Upper lobe of right lung (tissue), 1 donor: ENCODE measurements around the gene JADE2. TPM values are rescaled to one million over a fixed set of nuclear protein-coding genes. Genes with fewer than 3 reads are reported as not detected.
"Not testable (repeated sequence)": the region's sequence is repeated elsewhere in the genome, so short reads cannot be mapped to it uniquely, and the experiment has no call there.

Experiments
- ATAC-seq: fragments of 200-7000 bp; cut with Tn5 transposase; one replicate; pipeline ENCODE4 v1.9.1; 2020; ENCODE audit warnings: mild to moderate bottlenecking, moderate library complexity
- DNase-seq: peaks from one replicate; pipeline ENCODE4 v3.0.0-alpha.2; 2020
- H3K27ac ChIP-seq: fragments of 200-600 bp; one replicate; pipeline ENCODE4 v1.8.0; 2022
- H3K27me3 ChIP-seq: fragments of 200-600 bp; one replicate; pipeline ENCODE4 v1.8.0; 2022; ENCODE audit warnings: mild to moderate bottlenecking
- H3K36me3 ChIP-seq: fragments of 200-600 bp; one replicate; pipeline ENCODE4 v1.8.0; 2022
- H3K4me1 ChIP-seq: fragments of 200-600 bp; one replicate; pipeline ENCODE4 v1.8.0; 2022
- H3K4me3 ChIP-seq: fragments of 200-600 bp; one replicate; pipeline ENCODE4 v1.8.0; 2022; ENCODE audit warnings: mild to moderate bottlenecking
- H3K9me3 ChIP-seq: fragments of 200-600 bp; one replicate; pipeline ENCODE4 v1.8.0; 2022
- CTCF ChIP-seq: fragments of 200-600 bp; IDR thresholded peaks from one replicate; pipeline ENCODE4 v1.8.0; 2022; ENCODE audit warnings: antibody characterized with exemption
- intact Hi-C: fragments of 100-400 bp; cut with DNase I; formaldehyde crosslinking; loops from one replicate; pipeline ENCODE4 v1.11.0; 2022
- total RNA-seq: library from RNA; stranded (reverse); fragmentation: NEBNext Ultra II Directional; extraction: Animal tissue kit (Norgen Biotek cat#: 25700); gene quantifications from one replicate; pipeline ENCODE4 v1.2.1, GENCODE V29; 2021
- donor health status: DM: no; HTN: yes; CAD: no; lungs with severe emphysema.

Gene JADE2
- total RNA-seq, 1 donor from 2014 or later, result 86.7 TPM

DNA sequence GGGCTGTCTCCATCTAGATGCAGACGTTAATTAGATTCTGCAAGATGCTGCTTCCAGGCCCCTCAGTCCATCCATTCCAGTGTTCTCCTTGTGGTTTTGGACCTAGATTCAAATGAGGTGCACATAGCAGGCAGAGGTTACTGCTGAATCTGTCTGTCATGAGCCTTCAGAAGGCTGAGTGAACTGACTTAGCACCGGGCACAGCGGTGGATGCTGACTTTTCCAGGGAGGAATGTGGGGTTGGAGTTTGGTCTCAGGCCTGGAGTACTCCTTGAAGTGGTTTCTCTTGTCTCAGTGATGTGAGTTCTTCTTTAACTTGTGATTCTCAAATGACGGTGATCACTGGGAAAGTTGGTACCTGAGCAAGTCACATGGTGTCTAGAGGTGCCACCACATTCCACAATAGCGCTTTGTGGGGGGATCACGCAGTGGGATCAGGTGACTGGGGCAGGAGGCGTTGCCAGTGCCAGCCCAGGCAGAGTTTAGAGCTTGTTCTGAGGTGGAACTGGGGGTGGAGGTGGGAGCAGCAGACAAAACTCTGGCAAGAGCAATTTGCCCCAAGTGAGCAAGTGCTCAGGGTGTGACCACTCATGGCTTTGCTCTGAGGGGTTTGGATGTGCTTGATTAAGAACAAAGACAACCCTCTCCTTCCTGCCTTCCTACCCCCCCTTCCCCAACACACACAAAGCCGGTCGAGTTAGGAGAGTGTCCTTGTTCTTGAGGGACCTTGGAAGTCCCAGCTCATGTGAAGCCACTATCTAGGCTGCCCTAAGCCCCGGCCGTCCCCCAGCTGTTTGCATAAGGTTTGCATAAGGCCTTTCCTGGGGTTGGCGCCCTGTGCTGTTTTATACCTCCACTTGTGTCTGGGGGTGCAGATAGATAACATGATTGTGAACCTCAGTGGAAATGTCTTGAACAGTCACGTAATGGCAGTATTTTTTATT lies 25.1 kb downstream of the JADE2 start:
- Histone ChIP-seq H3K27ac (peak overlapping the region; percentile 6), H3K4me1 (peaks cover 50% of the 10 kb centered on the region), H3K27me3 (no peaks in the 10 kb centered on the region), H3K4me3 (no peak overlapping the region), H3K9me3 (no peaks in the 10 kb centered on the region), H3K36me3 (peaks cover 54% of the 10 kb centered on the region)
- TF ChIP-seq CTCF, result no peak
- intact Hi-C loops, result no loop called here
- DNase-seq (no peak), ATAC-seq (no peak)

DNA sequence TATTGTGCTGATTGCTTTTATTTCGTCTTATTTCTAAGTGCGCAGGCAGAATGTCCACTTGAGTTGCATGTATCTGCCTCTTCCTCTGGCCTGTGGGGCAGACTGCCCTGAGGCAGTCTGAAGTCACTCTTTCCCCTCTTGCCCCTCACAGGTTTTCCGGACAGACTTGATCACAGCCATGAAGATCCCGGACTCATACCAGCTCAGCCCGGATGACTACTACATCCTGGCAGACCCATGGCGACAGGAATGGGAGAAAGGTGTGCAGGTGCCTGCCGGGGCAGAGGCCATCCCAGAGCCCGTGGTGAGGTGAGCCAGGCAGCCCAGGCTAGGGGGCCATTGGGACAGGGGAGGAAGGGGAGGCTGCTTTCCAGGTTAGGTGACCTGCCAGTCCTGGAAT lies 26.4 kb downstream of the JADE2 start:
- no peak overlapping the region for H3K4me3 ChIP-seq
- H3K4me1 ChIP-seq, result peaks cover 44% of the 10 kb centered on the region

GRCh38 chr5:134552301-134552700 lies 26.8 kb downstream of the JADE2 start:
- Histone ChIP-seq H3K9me3 (no peaks in the 10 kb centered on the region), H3K27ac (peak overlapping the region; percentile 24), H3K27me3 (no peaks in the 10 kb centered on the region), H3K4me3 (no peak overlapping the region), H3K4me1 (peaks cover 40% of the 10 kb centered on the region), H3K36me3 (peaks cover 39% of the 10 kb centered on the region)
- ATAC-seq, result peak; percentile 24
- TF ChIP-seq CTCF, result no peak
- intact Hi-C loops, result no loop called here
- DNase-seq, result no peak

More for the DNA sequence above, 26.4 kb downstream of the JADE2 start:
- Histone ChIP-seq H3K27me3 (no peaks in the 10 kb centered on the region), H3K9me3 (no peaks in the 10 kb centered on the region), H3K27ac (peak overlapping the region; percentile 24), H3K36me3 (peaks cover 40% of the 10 kb centered on the region)
- ATAC-seq (no peak), DNase-seq (no peak)
- intact Hi-C loops, result no loop called here
- no peak for TF ChIP-seq CTCF

DNA sequence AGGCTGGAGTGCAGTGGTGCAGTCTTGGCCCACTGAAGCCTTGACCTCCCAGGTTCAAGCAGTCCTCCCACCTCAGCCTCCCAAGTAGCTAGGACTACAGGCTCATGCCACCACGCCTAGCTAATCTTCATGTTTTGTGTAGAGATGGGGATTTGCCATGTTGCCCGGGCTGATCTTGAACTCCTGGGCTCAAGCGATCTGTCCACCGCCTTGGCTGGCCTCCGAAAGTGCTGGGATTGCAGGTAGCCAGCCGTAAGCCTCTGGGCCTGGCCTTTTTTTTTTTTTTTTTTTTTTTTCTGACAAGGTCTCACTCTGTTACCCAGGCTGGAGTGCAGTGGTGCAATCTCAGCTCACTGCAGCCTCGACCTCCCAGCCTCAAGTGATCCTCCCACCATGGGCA lies 27.2 kb downstream of the JADE2 start:
- intact Hi-C loops, DNase-seq, ATAC-seq, H3K27me3 ChIP-seq, H3K4me3 ChIP-seq, H3K9me3 ChIP-seq: not testable (repeated sequence)
- Histone ChIP-seq H3K27ac (peak overlapping the region; percentile 24), H3K36me3 (peaks cover 39% of the 10 kb centered on the region), H3K4me1 (peaks cover 35% of the 10 kb centered on the region)

- H3K9me3 ChIP-seq, result no peaks in the 10 kb centered on the region
- peaks cover 27% of the 10 kb centered on the region for H3K4me1 ChIP-seq
- H3K4me3 ChIP-seq, result no peak overlapping the region
- intact Hi-C loops, result no loop called here
- ATAC-seq (no peak), DNase-seq (no peak)
- peaks cover 34% of the 10 kb centered on the region for H3K36me3 ChIP-seq
- no peaks in the 10 kb centered on the region for H3K27me3 ChIP-seq
- no peak for TF ChIP-seq CTCF
- peak overlapping the region; percentile 60 for H3K27ac ChIP-seq
Observed at GRCh38 chr5:134553821-134554267, 28.4 kb downstream of the JADE2 start.
